ENCODE data around the gene HADHA.

HADHA gene

GRCh38 chr2:26161926-26162325 is 82.5 kb downstream of the HADHA start:
- DNase-seq (ENCODE audit: low spot score), result no peak
- no peak overlapping the region for H3K27ac ChIP-seq
- TF ChIP-seq CTCF (conservative IDR thresholded peaks at IDR 0.05; ENCODE audit: low read depth), result no peak
- ChIA-PET CTCF (no interaction called here), POLR2A (ENCODE audit: low non-redundant PET) (no interaction called here)

DNA sequence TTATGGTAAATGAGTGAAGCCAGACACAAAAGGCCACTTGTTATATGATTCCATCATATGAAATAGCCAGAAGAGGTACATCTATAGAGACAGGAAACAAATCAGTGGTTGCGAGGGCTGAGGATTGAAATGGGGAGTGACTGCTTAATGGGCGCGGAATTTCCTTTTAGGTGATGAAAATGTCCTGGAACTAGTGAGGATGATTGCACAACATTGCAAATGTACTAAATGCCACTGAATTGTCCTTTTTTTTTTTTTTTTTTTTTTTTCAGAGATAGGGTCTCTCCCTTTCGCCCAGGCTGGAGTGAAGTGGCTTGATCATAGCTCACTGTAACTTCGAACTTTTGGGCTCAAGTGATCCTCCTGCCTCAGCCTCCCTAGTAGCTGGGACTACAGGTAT is 86.9 kb downstream of the HADHA start:
- H3K27ac ChIP-seq, result no peak overlapping the region
- POLR2A ChIA-PET (ENCODE audit: low non-redundant PET), result no interaction called here
- DNase-seq (ENCODE audit: low spot score), result no peak
- no peak for TF ChIP-seq CTCF (conservative IDR thresholded peaks at IDR 0.05; ENCODE audit: low read depth)
- CTCF ChIA-PET, result no interaction called here

GRCh38 chr2:26150243-26150642 is 94.2 kb downstream of the HADHA start:
- ChIA-PET CTCF (no interaction called here), POLR2A (ENCODE audit: low non-redundant PET) (no interaction called here)
- no peak for DNase-seq (ENCODE audit: low spot score)
- no peak for TF ChIP-seq CTCF (conservative IDR thresholded peaks at IDR 0.05; ENCODE audit: low read depth)
- H3K27ac ChIP-seq, result no peak overlapping the region

GRCh38 chr2:26148501-26148900 is 95.9 kb downstream of the HADHA start:
- CTCF ChIA-PET, result interaction anchor here (0.7 to 1.1 kb wide), 2 partner anchors 193 to 197 kb away, joined by 3 to 4 read pairs; no protein-coding TSS in a partner anchor
- DNase-seq (ENCODE audit: low spot score), result no peak
- no peak overlapping the region for H3K27ac ChIP-seq

DNA sequence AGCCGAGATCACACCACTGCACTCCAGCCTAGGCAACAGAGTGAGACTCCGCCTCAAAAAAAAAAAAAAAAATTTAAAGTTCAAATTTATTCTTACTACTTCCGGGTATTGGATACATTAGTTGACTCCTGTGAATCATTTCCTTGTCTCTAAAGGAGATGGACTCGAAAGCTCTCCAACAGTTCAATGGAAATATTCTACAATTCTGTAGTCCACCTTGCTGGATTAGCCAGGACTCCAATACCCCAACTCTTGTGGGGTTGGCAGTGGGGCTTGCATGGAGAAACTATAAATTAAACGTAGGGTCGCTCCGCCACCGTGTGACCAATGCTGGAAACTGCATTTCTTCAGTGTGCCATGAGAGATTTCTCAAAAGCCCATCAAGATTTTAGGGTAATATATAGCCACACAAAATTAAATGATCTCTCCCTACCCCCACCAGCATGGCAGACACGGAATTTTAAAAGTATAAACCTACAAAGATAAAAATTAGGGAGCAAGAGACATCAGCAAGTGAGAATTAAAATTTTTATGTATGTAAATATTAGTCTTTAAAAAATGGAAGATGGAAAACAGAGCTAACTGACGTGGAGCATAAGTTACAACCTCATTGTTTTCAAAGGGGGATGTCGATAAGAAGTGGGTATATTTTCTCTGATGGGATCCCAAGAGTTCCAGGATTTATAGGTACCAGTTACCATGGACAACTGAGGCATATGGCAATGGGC is 99.3 kb downstream of the HADHA start:
- CTCF ChIA-PET, result interaction anchor here (0.6 to 1.4 kb wide), 9 partner anchors 28 to 1506 kb away, joined by 3 to 6 read pairs (median 4); no protein-coding TSS in a partner anchor
- H3K27ac ChIP-seq, result no peak overlapping the region
- peak; percentile 81 for TF ChIP-seq CTCF (conservative IDR thresholded peaks at IDR 0.05; ENCODE audit: low read depth)
- POLR2A ChIA-PET (ENCODE audit: low non-redundant PET), result no interaction called here
- peak; percentile 59 for DNase-seq (ENCODE audit: low spot score)

More at GRCh38 chr2:26148501-26148900, 95.9 kb downstream of the HADHA start:
- TF ChIP-seq CTCF (conservative IDR thresholded peaks at IDR 0.05; ENCODE audit: low read depth), result no peak
- POLR2A ChIA-PET (ENCODE audit: low non-redundant PET), result no interaction called here

DNA sequence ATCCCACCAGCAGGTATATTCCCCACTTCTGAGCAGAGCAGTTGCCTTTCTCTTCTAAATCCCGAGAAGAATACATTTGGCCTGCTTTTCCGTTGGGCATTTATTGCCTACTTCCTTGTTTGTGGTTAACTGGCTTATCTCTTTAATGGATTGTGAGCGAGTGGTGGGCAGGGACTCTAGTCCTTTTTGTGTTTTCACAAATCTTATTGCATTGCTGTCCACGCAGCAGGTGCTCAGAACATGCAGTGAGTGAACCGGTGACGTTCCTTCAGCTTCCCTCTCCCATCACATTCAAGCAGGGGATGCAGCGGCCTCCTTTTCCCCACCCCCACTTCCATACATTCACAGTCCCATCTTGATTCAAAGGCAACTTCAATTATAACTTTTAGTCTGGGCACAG is 100.4 kb downstream of the HADHA start:
- DNase-seq (ENCODE audit: low spot score), result no peak
- ChIA-PET POLR2A (ENCODE audit: low non-redundant PET) (no interaction called here), CTCF (interaction anchor here (0.7 kb wide), 3 partner anchors 27 to 198 kb away, joined by 3 to 6 read pairs (median 4); no protein-coding TSS in a partner anchor)
- TF ChIP-seq CTCF (conservative IDR thresholded peaks at IDR 0.05; ENCODE audit: low read depth), result no peak
- no peak overlapping the region for H3K27ac ChIP-seq
